ENCODE measurements around the gene RUFY1.

RUFY1 gene

DNA sequence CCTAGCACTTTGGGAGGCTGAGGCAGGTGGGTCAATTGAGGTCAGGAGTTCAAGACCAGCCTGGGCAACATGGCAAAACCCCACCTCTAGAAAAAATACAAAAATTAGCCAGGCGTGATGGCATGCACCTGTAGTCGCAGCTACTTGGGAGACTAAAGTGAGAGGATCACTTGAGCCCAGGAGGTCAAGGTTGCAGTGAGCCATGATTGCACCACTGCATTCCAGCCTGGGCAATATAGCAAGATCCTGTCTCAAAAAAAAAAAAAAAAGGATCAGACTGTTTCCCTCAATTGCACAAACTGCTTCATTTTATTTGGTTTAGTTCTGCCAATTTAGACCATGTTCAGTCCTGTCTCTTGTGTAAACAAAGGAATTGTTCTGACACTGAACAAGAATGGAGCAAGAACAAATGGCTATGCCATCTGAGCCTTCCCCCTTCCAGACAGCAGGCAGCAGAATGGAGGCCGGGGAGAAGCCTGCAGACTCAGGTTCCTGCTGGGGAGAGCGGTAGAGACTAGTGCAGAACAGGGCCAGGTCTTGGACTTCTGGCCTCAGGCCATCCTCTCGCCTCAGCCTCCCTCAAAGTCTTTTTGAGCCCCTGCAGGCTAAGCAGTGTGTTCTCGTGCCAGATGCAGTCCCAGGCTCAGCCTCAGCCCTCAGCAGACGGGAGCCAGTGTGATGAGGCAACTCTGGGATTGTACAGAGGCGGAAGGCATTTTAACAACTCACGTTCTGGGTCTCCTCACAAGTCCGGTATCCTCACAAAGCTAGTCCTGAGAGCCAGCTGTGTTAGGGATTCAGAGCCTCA, 54.9 kb downstream of the RUFY1 start:
- DNase-seq = no peak

- DNase-seq = no peak
These were observed 55.9 kb downstream of the RUFY1 start for GRCh38 chr5:179606071-179606909.

DNA sequence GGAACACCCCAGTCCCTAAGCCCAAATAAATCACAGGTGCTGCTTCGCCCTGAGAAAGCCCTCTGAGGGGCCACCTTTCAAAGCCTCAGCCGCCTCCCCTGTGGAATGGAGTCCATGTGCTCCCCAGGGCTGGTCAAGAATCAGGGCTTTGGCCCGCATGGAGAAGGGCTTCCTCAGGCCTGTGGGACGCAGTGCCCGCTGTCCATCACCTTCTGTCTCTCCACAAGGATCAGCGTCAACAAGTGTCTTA, 56.5 kb downstream of the RUFY1 start:
- no peak for DNase-seq

- DNase-seq = no peak
These were observed 57.0 kb downstream of the RUFY1 start for GRCh38 chr5:179607160-179607931.

- no peak for DNase-seq
These were observed 57.8 kb downstream of the RUFY1 start for GRCh38 chr5:179608131-179608581.

DNA sequence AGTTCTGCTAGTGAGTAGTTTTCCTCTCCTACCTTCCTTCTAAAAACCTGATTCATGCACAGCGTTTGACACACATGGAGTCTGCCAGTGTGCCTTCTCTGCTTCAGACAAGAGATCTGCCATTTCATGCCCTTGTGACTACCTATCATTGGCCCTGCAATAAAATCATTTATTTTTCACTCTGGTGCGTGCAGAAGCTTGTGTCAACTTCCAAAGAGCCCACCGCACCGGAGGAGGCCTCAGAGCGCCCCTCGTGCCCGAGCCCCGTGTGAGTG, 59.4 kb downstream of the RUFY1 start:
- no peak for DNase-seq

GRCh38 chr5:179610109-179610902, 60.0 kb downstream of the RUFY1 start:
- no peak for DNase-seq

- no peak for DNase-seq
These were observed 60.5 kb downstream of the RUFY1 start for GRCh38 chr5:179610903-179611265.

- no peak for DNase-seq
These were observed 62.5 kb downstream of the RUFY1 start for GRCh38 chr5:179612577-179613459.

DNA sequence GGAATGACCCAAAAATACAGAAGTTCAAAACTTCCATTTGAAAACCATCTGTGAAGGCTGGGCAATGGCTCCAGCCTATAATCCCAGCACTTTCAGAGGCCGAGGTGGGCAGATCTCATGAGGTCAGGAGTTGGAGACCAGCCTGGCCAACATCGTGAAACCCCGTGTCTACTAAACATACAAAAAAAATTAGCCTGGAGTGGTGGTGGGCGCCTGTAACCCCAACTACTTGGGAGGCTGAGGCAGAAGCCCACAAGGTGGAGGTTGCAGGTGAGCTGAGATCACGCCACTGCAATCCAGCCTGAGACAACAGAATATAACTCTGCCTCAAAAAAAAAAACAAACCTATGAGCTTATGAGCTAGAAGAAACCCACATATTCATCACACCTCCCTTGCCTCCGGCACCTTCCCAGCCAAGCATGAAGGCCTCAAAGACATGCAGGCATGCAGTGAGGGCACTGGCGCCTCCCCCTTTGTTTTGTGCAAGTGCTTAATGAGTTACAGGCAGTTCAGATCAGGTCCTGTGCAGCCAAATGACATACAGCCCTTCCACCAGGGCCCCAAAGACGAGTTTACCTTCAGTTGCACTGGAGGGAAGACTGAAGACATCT, 63.2 kb downstream of the RUFY1 start:
- no peak for DNase-seq

DNA sequence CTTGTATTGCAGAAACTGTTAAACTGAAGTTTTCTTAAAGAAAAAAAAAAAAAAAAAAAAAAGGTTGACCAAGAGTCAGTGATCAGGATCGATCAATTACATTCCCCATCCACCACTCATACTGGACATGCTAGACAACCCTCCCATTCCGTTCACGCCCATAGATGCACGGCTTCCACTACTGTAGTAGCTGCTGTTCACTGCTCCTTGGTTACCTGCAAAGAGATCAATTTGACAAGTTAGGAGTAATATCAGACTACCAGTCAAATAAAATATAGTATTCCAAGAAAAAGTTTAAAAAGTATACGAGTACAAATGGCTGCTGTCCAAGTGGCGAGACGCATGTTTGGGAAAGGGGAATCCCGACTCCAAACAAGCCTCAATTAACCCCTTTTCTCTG, 64.4 kb downstream of the RUFY1 start:
- DNase-seq = no peak

DNA sequence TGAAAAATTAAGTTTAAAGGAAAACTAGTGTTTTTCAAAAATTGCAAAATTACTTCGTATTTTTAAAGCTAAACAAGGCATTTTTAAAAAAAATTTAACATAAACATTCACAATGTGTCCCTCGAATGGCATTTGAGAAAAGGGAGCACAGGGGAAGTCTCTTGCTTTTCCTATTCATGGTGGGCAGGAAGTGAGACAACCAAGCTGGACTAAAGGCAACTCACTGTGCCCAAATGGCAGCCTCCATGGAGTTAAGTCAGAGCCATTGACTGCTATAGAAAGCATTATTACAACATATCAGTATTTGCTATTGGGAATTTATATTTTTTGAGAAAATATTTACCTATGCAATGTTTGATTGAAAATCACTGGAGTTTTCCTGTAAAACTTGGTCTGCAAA, 64.8 kb downstream of the RUFY1 start:
- no peak for DNase-seq

DNA sequence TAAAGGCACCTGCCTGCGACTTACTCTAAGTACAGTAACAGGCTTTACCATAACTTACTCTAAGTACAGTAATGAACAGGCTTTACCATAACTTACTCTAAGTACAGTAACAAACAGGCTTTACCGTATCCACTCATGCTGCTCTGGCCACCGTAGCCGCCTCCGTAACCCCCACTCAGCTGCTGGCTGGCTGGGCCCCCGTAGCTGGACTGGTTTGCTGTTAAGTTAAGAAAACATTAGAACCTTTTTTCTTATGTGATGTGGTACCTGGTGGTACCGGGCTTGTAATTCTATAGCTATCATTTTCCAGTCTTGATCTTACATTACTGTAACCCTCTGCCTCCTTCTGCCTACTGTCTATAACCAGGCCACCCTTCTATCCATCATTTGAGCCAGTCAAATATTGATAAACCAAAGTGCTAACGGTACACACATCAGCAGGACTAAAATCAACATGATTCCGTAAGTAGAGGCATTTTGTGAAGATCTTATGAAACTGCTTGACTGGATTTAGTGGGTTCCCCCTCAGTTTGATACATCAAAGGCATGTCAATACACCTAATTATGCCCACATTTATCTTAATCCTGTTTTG, 65.7 kb downstream of the RUFY1 start:
- no peak for DNase-seq

- no peak for DNase-seq
These were observed 67.6 kb downstream of the RUFY1 start for GRCh38 chr5:179617930-179618329.

- no peak for DNase-seq
These were observed 68.7 kb downstream of the RUFY1 start for GRCh38 chr5:179618923-179619554.

GRCh38 chr5:179619776-179620175, 69.4 kb downstream of the RUFY1 start:
- DNase-seq = no peak

- DNase-seq = no peak
These were observed 69.9 kb downstream of the RUFY1 start for GRCh38 chr5:179620293-179620692.

- DNase-seq = no peak
These were observed 70.5 kb downstream of the RUFY1 start for GRCh38 chr5:179620703-179621350.

DNA sequence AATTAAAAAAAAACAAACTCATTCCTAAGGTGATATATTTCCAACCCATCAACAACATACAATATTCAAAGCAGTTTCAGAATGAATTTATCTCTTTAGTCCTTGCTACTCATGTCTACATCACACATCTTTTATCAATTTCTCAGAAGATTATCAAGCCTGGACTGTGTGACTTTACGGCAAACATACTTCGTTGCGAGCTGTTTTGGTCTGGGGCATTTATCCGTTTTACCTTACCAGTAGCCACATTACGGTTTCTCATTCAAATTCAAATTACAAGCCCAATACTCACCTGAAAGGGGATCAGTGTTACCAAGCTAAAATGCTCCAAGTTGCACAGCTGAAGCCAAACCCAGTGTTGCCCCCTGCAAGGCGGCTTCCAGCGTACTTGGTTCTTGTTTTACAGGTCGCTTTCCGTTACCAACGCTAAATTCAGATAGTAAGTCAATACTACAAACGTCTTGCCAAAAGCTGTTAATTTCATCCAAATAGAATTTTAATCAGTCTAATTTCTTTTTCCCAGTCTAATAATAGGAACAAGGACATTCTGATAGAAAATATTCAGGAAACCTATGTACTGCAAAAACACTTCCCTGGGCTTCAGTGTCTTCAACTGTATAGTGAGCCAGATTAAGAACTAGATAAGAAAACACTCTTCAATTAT, 71.3 kb downstream of the RUFY1 start:
- DNase-seq = no peak

Data from fibroblast of skin of scalp (primary cell).